Measurements from ENCODE around the gene HOXC12.
A peak's percentile ranks its signal among the peaks of the same experiment; 100 is the strongest.

Gene HOXC12

DNA sequence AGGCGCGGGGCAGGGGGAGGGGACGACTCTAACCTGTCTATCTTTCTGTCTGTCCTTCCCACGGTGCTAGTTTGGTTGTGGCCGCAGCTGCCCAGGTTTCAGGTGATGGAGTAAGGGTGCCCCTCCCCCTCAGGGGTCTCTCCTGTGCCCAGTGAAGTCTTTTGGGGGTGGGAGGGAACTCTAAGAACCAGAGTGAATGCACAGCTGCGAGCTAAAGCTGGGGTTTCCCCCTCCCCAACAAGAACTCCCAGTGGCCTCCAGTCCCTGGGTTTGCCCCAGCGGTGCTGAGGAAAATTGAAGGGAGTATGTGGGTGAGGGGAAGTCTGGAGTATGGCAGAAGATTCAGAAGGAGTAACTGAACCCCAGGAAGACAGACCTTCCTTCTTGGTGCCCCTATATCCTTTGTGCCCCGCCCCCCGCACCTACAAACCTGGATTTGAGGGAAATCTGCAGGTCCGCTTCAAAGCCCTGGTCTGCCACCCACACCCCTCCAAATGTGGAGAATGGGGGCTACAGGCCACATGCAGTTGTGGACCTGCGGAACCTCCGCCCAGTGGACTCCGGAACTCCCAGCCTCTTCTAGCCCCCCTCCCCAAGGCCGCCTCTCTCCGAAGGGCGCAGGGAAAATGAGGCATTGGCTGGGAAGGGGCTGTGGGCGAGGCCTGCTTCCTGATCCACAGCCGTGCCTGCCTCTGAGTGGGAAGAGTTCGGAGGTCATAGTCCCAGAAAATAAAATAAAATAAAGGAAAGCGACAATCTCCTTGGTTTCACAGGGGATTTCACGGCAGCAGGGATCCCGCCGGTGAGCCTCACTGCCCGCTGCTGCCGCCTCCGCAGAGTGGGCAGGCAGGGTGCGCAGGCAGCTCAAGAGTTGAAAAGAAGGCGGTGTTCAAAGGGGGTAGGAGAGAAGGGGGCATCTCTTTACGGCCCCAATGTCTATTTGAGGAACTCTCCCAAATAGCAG, 41.8 kb downstream of the HOXC12 start:
- no peak for DNase-seq (ENCODE audit: low read depth in 2 of 2)

GRCh38 chr12:53997204-53998109, 42.8 kb downstream of the HOXC12 start:
- no peak for DNase-seq (ENCODE audit: low read depth in 2 of 2)

GRCh38 chr12:53998110-53998899, 43.6 kb downstream of the HOXC12 start:
- no peak for DNase-seq (ENCODE audit: low read depth in 2 of 2)

- DNase-seq (ENCODE audit: low read depth in 2 of 2), result no peak
These were observed 44.2 kb downstream of the HOXC12 start for GRCh38 chr12:53998900-53999236.

- DNase-seq (ENCODE audit: low read depth in 2 of 2), result no peak
These were observed 44.9 kb downstream of the HOXC12 start for GRCh38 chr12:53999559-54000115.

DNA sequence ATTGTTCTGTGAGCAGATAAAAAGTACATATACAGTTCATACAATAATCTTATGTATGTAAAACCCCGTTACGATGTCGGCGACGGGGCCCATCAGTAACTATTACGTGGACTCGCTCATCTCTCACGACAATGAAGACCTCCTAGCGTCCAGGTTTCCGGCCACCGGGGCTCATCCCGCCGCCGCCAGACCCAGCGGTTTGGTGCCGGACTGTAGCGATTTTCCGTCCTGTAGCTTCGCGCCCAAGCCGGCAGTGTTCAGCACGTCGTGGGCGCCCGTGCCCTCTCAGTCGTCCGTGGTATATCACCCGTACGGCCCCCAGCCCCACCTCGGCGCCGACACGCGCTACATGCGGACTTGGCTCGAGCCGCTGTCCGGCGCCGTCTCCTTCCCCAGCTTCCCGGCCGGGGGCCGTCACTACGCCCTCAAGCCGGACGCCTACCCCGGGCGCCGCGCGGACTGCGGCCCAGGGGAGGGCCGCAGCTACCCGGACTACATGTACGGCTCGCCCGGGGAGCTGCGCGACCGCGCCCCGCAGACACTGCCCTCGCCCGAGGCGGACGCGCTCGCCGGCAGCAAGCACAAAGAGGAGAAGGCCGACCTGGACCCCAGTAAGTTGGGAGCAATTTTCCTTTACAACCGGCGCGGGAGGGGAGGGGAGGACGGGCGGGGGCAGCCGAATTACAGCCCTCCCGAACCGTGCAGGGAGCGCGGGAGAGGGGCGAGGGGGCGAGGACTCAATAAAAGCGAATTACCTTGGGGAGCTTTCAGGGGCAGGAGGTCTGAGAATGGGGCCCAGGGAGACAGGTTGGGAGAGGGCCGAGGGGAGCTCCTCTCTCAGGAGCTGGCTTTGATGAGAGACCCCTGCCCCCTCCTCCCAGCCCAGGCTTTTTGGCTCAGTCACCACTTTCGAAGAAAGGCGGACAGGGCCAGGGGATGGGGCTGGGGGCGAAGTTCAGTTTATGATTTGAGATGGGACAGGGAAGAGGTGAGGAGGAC, 45.7 kb downstream of the HOXC12 start, which contains the start of gene HOXC9:
HOXC9 (plus strand) TSS at position 46 of the 999 bp plus-strand sequence; CDS start at position 74, 28 bp downstream.
- no peak for DNase-seq (ENCODE audit: low read depth in 2 of 2)

DNA sequence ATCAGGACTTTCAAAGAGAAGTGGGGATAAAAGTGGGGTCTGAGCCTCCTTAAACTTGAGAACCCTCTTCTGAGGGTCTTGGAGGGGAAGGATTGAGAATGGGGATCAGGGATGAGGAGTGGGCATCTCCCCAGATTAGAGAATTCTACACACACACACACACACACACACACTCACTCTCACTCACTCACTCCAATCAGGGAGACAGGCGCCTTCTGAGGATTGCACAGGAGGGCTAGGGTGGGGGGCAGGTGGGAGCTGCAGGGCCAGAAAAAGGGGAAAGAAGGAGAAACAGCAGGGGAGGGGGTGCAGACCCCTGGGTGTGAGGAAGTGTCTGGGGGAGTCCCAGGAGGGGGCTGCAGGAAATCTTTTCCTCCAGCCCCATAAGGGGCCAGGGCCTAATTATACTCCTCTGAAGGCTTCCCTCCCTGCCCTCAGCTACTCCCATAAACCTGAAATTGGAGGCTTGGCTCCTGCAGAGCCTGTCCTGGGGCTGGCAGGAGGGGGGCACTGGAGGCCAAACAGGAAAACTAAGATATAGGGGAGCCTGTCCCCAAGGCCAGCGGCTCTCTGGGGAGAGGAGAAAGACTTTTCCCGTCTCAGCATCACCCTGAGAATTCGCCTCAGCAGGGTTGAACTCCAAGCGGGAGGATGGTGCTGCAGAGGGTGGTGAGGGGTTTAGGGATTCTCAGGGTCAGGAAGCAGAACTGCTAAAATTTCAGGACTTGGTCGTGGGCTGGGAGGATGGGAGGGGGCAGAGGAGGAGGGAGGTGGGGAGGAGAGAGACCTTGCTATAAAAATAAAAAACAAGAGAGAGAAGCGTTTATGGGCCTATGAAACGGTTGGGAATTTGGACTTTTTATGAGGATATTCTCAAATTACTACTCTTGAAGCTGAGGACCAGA, 46.8 kb downstream of the HOXC12 start:
- DNase-seq (ENCODE audit: low read depth in 2 of 2), result no peak

DNA sequence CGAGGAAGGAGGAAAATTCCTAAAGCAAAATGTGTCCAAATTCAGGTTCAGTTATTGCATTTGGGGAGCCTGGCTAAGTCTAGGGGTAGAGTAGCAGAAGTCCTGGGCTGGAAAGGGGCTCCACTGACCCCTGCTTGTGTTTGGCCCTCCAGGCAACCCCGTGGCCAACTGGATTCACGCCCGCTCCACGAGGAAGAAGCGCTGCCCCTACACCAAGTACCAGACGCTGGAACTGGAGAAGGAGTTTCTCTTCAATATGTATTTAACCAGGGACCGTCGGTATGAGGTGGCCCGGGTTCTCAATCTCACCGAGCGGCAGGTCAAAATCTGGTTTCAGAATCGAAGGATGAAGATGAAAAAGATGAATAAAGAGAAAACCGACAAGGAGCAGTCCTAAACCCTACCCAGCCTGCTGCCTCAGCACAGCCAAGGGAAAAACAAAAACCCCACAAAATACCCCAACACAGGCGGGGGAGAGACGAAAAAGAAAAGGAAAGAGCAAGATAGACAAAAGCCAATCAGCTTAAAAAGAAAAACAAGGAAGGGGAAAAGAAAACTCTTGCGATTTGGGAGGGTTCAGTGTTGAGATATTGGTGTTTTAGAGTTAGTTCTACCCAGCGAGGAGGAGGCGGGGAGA, 47.7 kb downstream of the HOXC12 start:
- no peak for DNase-seq (ENCODE audit: low read depth in 2 of 2)

- no peak for DNase-seq (ENCODE audit: low read depth in 2 of 2)
These were observed 48.2 kb downstream of the HOXC12 start for GRCh38 chr12:54002915-54003389.

DNA sequence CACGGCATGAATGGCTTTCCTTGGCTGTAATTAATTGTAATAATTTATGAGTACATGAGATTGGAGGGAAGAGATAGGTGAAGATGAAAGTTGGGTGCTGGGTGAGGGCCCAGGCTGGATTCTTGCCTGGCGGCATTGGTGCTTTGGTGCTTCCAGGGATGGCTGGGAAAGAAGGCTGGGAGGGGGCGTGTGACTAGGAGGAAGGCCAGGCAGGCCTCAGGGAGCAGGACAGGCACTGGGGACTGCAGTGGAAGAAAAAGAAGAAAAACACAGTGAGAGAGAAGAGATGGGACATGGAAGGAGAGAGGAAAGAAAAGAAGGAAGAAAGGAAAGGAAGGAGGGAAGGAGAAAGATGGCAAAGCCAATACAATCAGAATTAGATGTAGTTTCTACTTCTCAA, 48.9 kb downstream of the HOXC12 start:
- DNase-seq (ENCODE audit: low read depth in 2 of 2), result no peak

DNA sequence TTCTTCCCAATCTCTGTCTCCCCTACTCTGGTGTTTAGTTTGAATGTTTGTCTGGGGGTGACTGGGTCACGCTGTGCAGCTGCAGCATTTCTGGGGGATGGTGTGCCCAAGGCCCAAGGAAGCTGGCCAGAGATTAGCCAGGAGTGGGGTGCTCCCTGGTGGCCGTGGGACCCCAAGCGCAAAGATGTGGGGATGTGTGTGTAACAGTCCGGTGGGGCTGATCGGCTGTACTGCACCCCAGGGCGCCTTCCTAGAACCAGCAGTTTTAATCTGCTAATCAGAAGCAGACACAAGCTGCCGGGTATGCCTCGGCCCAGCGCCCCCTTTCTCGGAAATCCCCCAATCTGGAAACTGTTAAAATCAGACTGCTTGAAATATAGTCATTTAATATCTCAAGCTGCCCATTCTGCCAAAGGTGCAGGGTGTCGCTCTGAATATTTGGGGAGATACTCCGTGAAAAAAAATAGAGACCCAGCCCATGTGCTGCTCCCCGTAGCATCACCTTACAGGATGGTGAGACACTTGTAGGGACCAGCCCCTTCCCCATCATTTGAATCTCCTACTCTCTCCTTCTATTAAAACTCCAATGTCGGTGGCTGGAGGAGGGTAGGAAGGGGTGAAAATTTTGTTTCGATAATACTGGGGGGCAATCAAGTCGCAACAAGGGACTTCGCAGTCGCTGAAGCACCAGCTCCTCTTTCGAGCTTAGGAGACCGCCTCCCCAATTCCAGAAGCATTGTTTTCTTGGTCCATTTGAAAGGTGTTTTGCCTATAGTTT, 49.5 kb downstream of the HOXC12 start:
- no peak for DNase-seq (ENCODE audit: low read depth in 2 of 2)

- no peak for DNase-seq (ENCODE audit: low read depth in 2 of 2)
These were observed 50.3 kb downstream of the HOXC12 start for GRCh38 chr12:54004841-54005530.

GRCh38 chr12:54005531-54005852, 50.8 kb downstream of the HOXC12 start:
- DNase-seq (ENCODE audit: low read depth in 2 of 2), result no peak

DNA sequence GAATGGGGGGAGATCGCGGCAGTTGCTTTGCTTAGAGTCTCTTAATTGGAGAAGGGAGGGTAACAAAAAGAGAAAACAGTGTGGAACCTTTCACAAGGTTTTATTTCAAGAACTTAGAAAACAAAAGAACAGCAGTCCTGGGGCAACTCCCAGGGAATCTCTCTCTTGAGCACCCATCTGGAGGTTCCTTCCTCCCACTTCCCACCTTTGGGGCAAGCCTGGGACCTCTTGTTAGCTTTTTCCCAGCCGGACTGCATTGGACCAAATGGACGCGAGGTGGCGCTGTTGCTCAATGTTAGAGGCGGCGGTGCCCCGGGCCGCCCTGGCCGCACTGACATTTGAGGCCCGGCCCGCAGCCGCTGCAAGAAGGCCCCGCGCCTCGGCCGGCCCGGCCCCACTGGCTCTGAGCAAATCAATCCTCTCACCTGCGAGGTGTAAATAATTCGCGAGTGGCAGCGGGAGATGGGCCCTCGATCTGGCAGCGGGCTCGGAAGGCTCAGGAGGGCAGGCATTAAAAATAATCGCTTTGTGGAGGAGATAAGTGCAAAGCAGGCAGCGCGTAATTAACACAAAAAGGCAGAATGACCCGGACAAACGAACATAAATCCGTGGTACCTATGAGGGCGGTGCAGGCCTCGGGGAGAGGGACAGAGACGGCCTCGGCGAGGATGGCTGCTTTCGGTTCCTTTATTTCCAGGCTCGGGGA, 51.3 kb downstream of the HOXC12 start:
- peak; percentile 62 to 64 for DNase-seq (ENCODE audit: low read depth in 2 of 2)

GRCh38 chr12:54006559-54007220, 52.0 kb downstream of the HOXC12 start:
- no peak for DNase-seq (ENCODE audit: low read depth in 2 of 2)
